A673 (cell line): ENCODE results near the gene BTBD9.

ENCODE experiments used
- CTCF ChIP-seq: fragments of 300-800, 200-600 bp; sonication (generic); conservative IDR thresholded peaks from 2 replicates; pipeline ENCODE4 v1.5.1; 2017; ENCODE audit warnings: low read depth, mild to moderate bottlenecking, antibody characterized with exemption, low read length, moderate library complexity, mixed read lengths
- EZH2 ChIP-seq: fragments of 200-600 bp; sonication (generic); IDR thresholded peaks from 2 replicates; pipeline ENCODE4 v1.6.1; 2017; ENCODE audit warnings: borderline replicate concordance, low read depth, mild to moderate bottlenecking, mixed read lengths, antibody characterized with exemption, low read length; ENCODE audit not compliant: poor library complexity, severe bottlenecking

- TF ChIP-seq CTCF = no peak
- no peak for TF ChIP-seq EZH2
These were observed 421.5 kb downstream of the BTBD9 start for GRCh38 chr6:38218235-38218634.
